Measurements from ENCODE around the gene CEACAM16.
"Not testable (repeated sequence)": the region's sequence is repeated elsewhere in the genome, so short reads cannot be mapped to it uniquely, and the experiment has no call there.

The CEACAM16 gene

GRCh38 chr19:44705502-44706010 is 6.6 kb downstream of the CEACAM16 start:
- DNase-seq (ENCODE audit: extremely low read depth, low read depth) = no peak
- no peak for TF ChIP-seq CTCF (IDR thresholded peaks at IDR 0.05; ENCODE audit: low read depth, low read length)

- TF ChIP-seq CTCF (IDR thresholded peaks at IDR 0.05; ENCODE audit: low read depth, low read length) = no peak
Observed at GRCh38 chr19:44706506-44707236, 7.7 kb downstream of the CEACAM16 start.

GRCh38 chr19:44707794-44708193 is 8.8 kb downstream of the CEACAM16 start:
- TF ChIP-seq CTCF (IDR thresholded peaks at IDR 0.05; ENCODE audit: low read depth, low read length) = no peak
- no peak for DNase-seq (ENCODE audit: extremely low read depth, low read depth)

More at GRCh38 chr19:44706506-44707236, 7.7 kb downstream of the CEACAM16 start:
- no peak for DNase-seq (ENCODE audit: extremely low read depth, low read depth)

GRCh38 chr19:44708940-44709339 is 10.0 kb downstream of the CEACAM16 start:
- no peak for DNase-seq (ENCODE audit: extremely low read depth, low read depth)
- TF ChIP-seq CTCF (IDR thresholded peaks at IDR 0.05; ENCODE audit: low read depth, low read length) = no peak

- not testable (repeated sequence) for DNase-seq (ENCODE audit: extremely low read depth, low read depth)
Observed at GRCh38 chr19:44709434-44710266, 10.7 kb downstream of the CEACAM16 start.

- no peak for DNase-seq (ENCODE audit: extremely low read depth, low read depth)
Observed at GRCh38 chr19:44710483-44710882, 11.5 kb downstream of the CEACAM16 start.

More at GRCh38 chr19:44710483-44710882, 11.5 kb downstream of the CEACAM16 start:
- TF ChIP-seq CTCF (IDR thresholded peaks at IDR 0.05; ENCODE audit: low read depth, low read length) = no peak

Data from AG09319 (cell line).